H1 (cell line): ENCODE data around the gene RNF5. TPM values are rescaled to one million over a fixed set of nuclear protein-coding genes. Genes with fewer than 3 reads are reported as not detected.

Experiments
- NANOG ChIP-seq: IDR thresholded peaks from 2 replicates; pipeline ENCODE4 v1.6.1; 2011; ENCODE audit warnings: low read length, low read depth, mild to moderate bottlenecking, inconsistent platforms; ENCODE audit not compliant: insufficient read depth, poor library complexity, severe bottlenecking
- polyA plus RNA-seq, 7 experiments: library from polyadenylated mRNA; depleted of rRNA in 3 of 7; stranded (reverse) in 5 of 7; unstranded in 2 of 7; fragments of >200 nt in 5 of 7; fragments of 200-250 nt in 2 of 7; gene quantifications; 1 replicate in 5 of 7; 2 replicates in 1 of 7; 4 replicates in 1 of 7; pipeline versions ENCODE4 v1.2.1 to v1.2.3, GENCODE V29; 2011 to 2013; ENCODE audit warnings: missing spikeins in 2 of 7, mixed read lengths in 2 of 7
- total RNA-seq: library from RNA; stranded (reverse); fragmentation: NEBNext Ultra II Directional; extraction: Animal tissue kit (Norgen Biotek cat#: 25700); gene quantifications from 2 replicates; pipeline ENCODE4 v1.2.1, GENCODE V29; 2021

Gene RNF5
- total and polyA plus RNA-seq, 2 of the 8 experiments (the other 6 are each of a cell fraction or from before 2014, with no cell fraction given) = 90.0 to 158 TPM

GRCh38 chr6:32195902-32196681 is 17.9 kb downstream of the RNF5 start (continued):
- no peak for TF ChIP-seq NANOG
